Ovary (tissue), 3 donors: Measurements from ENCODE around the gene DPF3.

Experiments used
- CTCF ChIP-seq, 3 donors: fragments of 450-650 bp in 2 of 3; fragments of 200-600 bp in 1 of 3; IDR thresholded peaks; one replicate each; pipeline versions ENCODE4 v1.5.1 to v1.8.0; 2016 to 2022; ENCODE audit warnings: antibody characterized with exemption in 3 of 3, mild to moderate bottlenecking in 1 of 3
- EP300 ChIP-seq: sonication (generic); formaldehyde crosslinking; IDR thresholded peaks from one replicate; pipeline ENCODE4 v1.6.1; 2017; ENCODE audit warnings: antibody characterized with exemption
- POLR2A ChIP-seq: fragments of 450-650 bp; IDR thresholded peaks from one replicate; pipeline ENCODE4 v1.6.1; 2017; ENCODE audit warnings: antibody characterized with exemption, mild to moderate bottlenecking, moderate library complexity
- donor health status: DM: no; HTN: no; CAD: no.

GRCh38 chr14:72892103-72892878 lies 1.6 kb downstream of the DPF3 start:
- TF ChIP-seq CTCF (IDR thresholded peaks at IDR 0.05) (no peak), POLR2A (no peak), EP300 (no peak)
